Subcutaneous abdominal adipose tissue (tissue), 5 donors: Measurements from ENCODE around the gene RRAD.
"Not testable (repeated sequence)": the region's sequence is repeated elsewhere in the genome, so short reads cannot be mapped to it uniquely, and the experiment has no call there.

Source experiments
- H3K27ac ChIP-seq: one replicate; pipeline ENCODE4 v1.7.0; 2013; ENCODE audit warnings: low read depth, mild to moderate bottlenecking, inconsistent platforms, low read length, moderate library complexity
- H3K27me3 ChIP-seq, 5 donors: one replicate each; pipeline ENCODE4 v1.7.0; 2013; ENCODE audit warnings: low read length in 5 of 5, inconsistent platforms in 1 of 5; ENCODE audit not compliant: control insufficient read depth in 5 of 5, insufficient read depth in 4 of 5
- H3K36me3 ChIP-seq, 5 donors: one replicate each; pipeline ENCODE4 v1.7.0; 2013; ENCODE audit warnings: low read length in 5 of 5; ENCODE audit not compliant: control insufficient read depth in 5 of 5, insufficient read depth in 5 of 5
- H3K4me1 ChIP-seq, 5 donors: one replicate each; pipeline ENCODE4 v1.7.0; 2013; ENCODE audit warnings: low read length in 5 of 5, mild to moderate bottlenecking in 3 of 5, moderate library complexity in 1 of 5; ENCODE audit not compliant: control insufficient read depth in 5 of 5, insufficient read depth in 5 of 5
- H3K4me3 ChIP-seq, 5 donors: one replicate each; pipeline ENCODE4 v1.7.0; 2013; ENCODE audit warnings: low read length in 5 of 5, low read depth in 1 of 5
- H3K9ac ChIP-seq, 5 donors: one replicate each; pipeline ENCODE4 v1.7.0; 2013; ENCODE audit warnings: low read length in 5 of 5, mild to moderate bottlenecking in 4 of 5, moderate library complexity in 3 of 5
- H3K9me3 ChIP-seq, 5 donors: one replicate each; pipeline ENCODE4 v1.7.0; 2013; ENCODE audit warnings: low read length in 5 of 5; ENCODE audit not compliant: control insufficient read depth in 5 of 5
- donor health status: healthy.
- donor health status: healthy.
- donor health status: healthy.
- donor health status: healthy.
- donor health status: healthy.

Gene RRAD

DNA sequence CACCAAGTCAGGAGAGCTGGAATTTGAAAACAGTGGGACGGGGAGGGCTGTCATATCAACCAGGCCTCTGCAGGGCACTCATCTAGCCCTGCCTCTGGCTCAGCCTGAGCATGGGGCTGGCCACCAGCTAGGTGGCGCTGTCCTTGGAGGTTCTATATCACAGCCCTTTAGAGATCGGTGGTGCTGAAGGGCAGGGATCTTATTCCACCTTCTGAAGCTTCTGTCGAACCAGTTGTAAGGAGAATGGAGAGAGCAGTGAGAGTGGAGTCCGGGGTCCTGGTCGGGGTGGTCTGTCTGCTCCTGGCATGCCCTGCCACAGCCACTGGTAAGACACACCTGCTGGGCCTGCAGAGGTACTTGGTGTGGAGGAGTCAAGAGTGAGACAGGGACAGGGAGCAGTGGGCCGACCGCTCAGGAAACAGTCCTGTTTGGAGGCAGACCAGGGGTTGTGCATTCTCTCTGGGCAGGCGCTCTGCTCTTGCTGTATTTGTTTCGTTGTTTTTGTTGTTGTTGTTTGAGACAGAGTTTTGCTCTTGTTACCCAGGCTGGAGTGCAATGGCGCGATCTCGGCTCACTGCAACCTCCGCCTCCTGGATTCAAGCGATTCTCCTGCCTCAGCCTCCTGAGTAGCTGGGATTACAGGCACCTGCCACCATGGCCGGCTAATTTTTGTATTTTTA lies 35.9 kb upstream of the RRAD start, which contains the start of gene CES3:
Gene CES3, plus strand, starts transcription at position 202 of the 680 bp plus-strand sequence. Its CDS starts 42 bp downstream, at position 244.
- H3K36me3 ChIP-seq, result no peaks in the 10 kb centered on the region
- H3K4me1 ChIP-seq, result peaks cover 5 to 51% (median 48%) of the 10 kb centered on the region in 5 donors
- H3K27me3 ChIP-seq, result no peaks in the 10 kb centered on the region
- no peak within 1 kb of the TSS for H3K4me3 ChIP-seq
- no peaks in the 10 kb centered on the region for H3K9me3 ChIP-seq
- H3K9ac ChIP-seq, result no peak within 1 kb of the TSS
- H3K27ac ChIP-seq, result no peak within 1 kb of the TSS

GRCh38 chr16:66960270-66960669 lies 34.9 kb upstream of the RRAD start:
- Histone ChIP-seq H3K36me3 (no peaks in the 10 kb centered on the region), H3K27me3 (no peaks in the 10 kb centered on the region), H3K27ac (no peak overlapping the region), H3K9me3 (no peaks in the 10 kb centered on the region), H3K9ac (no peak overlapping the region), H3K4me3 (no peak overlapping the region), H3K4me1 (peaks cover 5 to 53% (median 48%) of the 10 kb centered on the region in 5 donors)

DNA sequence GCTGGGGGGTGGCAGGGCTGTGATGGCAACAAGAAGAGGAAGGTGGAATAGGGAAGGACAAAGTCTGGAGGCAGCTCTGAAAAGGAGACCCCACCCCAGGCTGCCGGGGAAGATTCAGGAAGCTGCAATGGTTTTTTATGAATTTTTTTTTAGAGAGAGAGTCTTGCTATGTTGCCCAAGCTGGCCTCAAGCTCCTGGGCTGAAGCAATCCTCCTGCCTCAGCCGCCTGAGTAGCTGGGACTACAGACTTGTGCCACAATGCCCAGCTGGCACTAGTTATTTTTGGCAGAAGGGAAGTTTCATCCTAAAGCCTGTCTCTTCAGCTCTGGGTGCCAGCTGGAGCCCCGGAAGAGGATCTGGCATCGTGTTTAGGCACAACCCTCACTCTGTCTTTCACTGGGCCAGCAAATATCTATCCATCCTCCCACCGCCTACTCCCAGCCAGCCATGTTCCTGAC lies 34.4 kb upstream of the RRAD start:
- Histone ChIP-seq H3K4me1 (peaks cover 5 to 52% (median 48%) of the 10 kb centered on the region in 5 donors), H3K9ac (no peak overlapping the region), H3K9me3 (no peaks in the 10 kb centered on the region), H3K36me3 (no peaks in the 10 kb centered on the region), H3K27me3 (no peaks in the 10 kb centered on the region), H3K4me3 (no peak overlapping the region), H3K27ac (no peak overlapping the region)

- Histone ChIP-seq H3K4me3 (no peak overlapping the region), H3K27ac (no peak overlapping the region)
These were observed 33.7 kb upstream of the RRAD start for GRCh38 chr16:66958857-66959703.

GRCh38 chr16:66956154-66956457 lies 30.8 kb upstream of the RRAD start:
- not testable (repeated sequence) for H3K36me3 ChIP-seq, H3K27me3 ChIP-seq, H3K27ac ChIP-seq, H3K9me3 ChIP-seq, H3K9ac ChIP-seq, H3K4me3 ChIP-seq
- peaks cover 1 to 26% (median 20%) of the 10 kb centered on the region in 5 donors for H3K4me1 ChIP-seq

More at GRCh38 chr16:66958857-66959703, 33.7 kb upstream of the RRAD start:
- H3K36me3 ChIP-seq, result no peaks in the 10 kb centered on the region
- H3K9me3 ChIP-seq, result no peaks in the 10 kb centered on the region
- peak overlapping the region in 1 of 5 donors; percentile 18 for H3K9ac ChIP-seq
- H3K4me1 ChIP-seq, result peaks cover 5 to 46% (median 42%) of the 10 kb centered on the region in 5 donors
- no peaks in the 10 kb centered on the region for H3K27me3 ChIP-seq

GRCh38 chr16:66955363-66956153 lies 30.2 kb upstream of the RRAD start:
- not testable (repeated sequence) for H3K27ac ChIP-seq, H3K27me3 ChIP-seq, H3K9me3 ChIP-seq, H3K36me3 ChIP-seq, H3K4me3 ChIP-seq, H3K9ac ChIP-seq
- H3K4me1 ChIP-seq, result peaks cover 1 to 20% (median 15%) of the 10 kb centered on the region in 5 donors

DNA sequence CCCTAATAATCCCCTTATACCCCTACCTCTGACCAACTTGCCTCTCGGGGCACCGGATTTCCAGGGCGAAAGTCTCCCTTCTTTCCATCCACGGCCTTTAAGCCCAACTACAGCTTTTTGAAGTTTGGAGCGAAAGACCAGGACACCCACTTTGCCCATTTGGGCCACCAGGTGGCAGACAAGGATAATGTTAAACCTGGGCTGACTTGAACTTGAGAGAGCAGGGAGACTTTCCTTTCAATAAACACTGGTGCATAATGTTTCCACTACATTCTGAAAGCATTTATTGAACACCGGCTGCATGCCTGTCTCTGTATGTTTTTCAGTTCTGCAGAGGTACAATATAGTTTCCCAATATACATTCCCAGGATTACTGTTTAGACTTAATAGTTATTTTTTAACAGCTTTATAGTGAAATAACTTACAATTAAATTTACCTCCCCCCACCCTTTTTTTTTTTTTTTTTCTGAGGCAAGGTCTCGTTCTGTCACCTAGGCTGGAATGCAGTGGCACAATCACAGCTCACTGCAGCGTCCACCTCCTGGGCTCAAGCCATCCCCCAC lies 28.8 kb upstream of the RRAD start:
- Histone ChIP-seq H3K4me3 (no peak overlapping the region), H3K9me3 (no peaks in the 10 kb centered on the region), H3K36me3 (no peaks in the 10 kb centered on the region), H3K27me3 (peaks cover 0 to 11% (median 4%) of the 10 kb centered on the region in 5 donors), H3K4me1 (peaks cover 1 to 14% (median 7%) of the 10 kb centered on the region in 5 donors), H3K27ac (no peak overlapping the region), H3K9ac (no peak overlapping the region)

- peaks cover 0 to 17% (median 10%) of the 10 kb centered on the region in 5 donors for H3K4me1 ChIP-seq
- no peak overlapping the region for H3K27ac ChIP-seq
- H3K36me3 ChIP-seq, result no peaks in the 10 kb centered on the region
- no peaks in the 10 kb centered on the region for H3K9me3 ChIP-seq
- no peak overlapping the region for H3K4me3 ChIP-seq
- H3K9ac ChIP-seq, result no peak overlapping the region
- peaks cover 0 to 13% (median 7%) of the 10 kb centered on the region in 5 donors for H3K27me3 ChIP-seq
These were observed 28.2 kb upstream of the RRAD start for GRCh38 chr16:66953462-66954096.

GRCh38 chr16:66952430-66953110 lies 27.2 kb upstream of the RRAD start:
- Histone ChIP-seq H3K27ac (no peak overlapping the region), H3K4me1 (peaks cover 0 to 27% (median 20%) of the 10 kb centered on the region in 5 donors), H3K27me3 (peaks cover 0 to 14% (median 7%) of the 10 kb centered on the region in 5 donors), H3K9ac (no peak overlapping the region), H3K4me3 (no peak overlapping the region), H3K9me3 (no peaks in the 10 kb centered on the region), H3K36me3 (no peaks in the 10 kb centered on the region)
